Activated naive CD4-positive, alpha-beta T cell treated with anti-CD3 and anti-CD28 coated beads for 36 hours (primary cell): ENCODE data around the gene TIGD7. TPM values are rescaled to one million over a fixed set of nuclear protein-coding genes. Genes with fewer than 3 reads are reported as not detected.

Source experiments
- CTCF ChIA-PET: fragments of 350-600 bp; sonication (Branson Sonifier 250); formaldehyde crosslinking; loops from one replicate; lab custom pipeline; 2021; ENCODE audit warnings: antibody characterized with exemption; lab: Charles Lee
- DNase-seq: peaks from one replicate; pipeline ENCODE4 v3.0.0-alpha.2; 2020
- H3K27ac Mint-ChIP-seq: one replicate; pipeline ENCODE4 v1.8.0; 2021; ENCODE audit warnings: mild to moderate bottlenecking, mixed read lengths
- H3K27me3 Mint-ChIP-seq: one replicate; pipeline ENCODE4 v1.8.0; 2021; ENCODE audit warnings: low read depth, mixed read lengths
- H3K36me3 Mint-ChIP-seq: one replicate; pipeline ENCODE4 v1.8.0; 2021; ENCODE audit warnings: low read depth, mixed read lengths
- H3K4me1 Mint-ChIP-seq: one replicate; pipeline ENCODE4 v1.8.0; 2021; ENCODE audit warnings: low read depth, mixed read lengths
- H3K4me3 Mint-ChIP-seq: one replicate; pipeline ENCODE4 v1.8.0; 2021; ENCODE audit warnings: mild to moderate bottlenecking, moderate library complexity, mixed read lengths
- H3K9me3 Mint-ChIP-seq: one replicate; pipeline ENCODE4 v1.8.0; 2021; ENCODE audit warnings: mixed read lengths
- intact Hi-C: fragments of 100-400 bp; cut with micrococcal nuclease; formaldehyde crosslinking; loops from one replicate; pipeline ENCODE4 v1.15.1; 2023
- total RNA-seq, 2 experiments: library from RNA; stranded (reverse); gene quantifications; one replicate each; pipeline ENCODE4 v1.2.3, GENCODE V29; 2021

The TIGD7 gene
- total RNA-seq, 2 experiments from 2014 or later: 3.8 to 4.1 TPM

- no peaks in the 10 kb centered on the region for H3K9me3 Mint-ChIP-seq
- DNase-seq: no peak
- no peak overlapping the region for H3K4me3 Mint-ChIP-seq
- CTCF ChIA-PET: interaction anchor here (0.7 to 1.2 kb wide), 2 partner anchors 10 to 50 kb away, joined by 3 read pairs; no protein-coding TSS in a partner anchor
- no peaks in the 10 kb centered on the region for H3K36me3 Mint-ChIP-seq
- no peak overlapping the region for H3K27ac Mint-ChIP-seq
- intact Hi-C loops: no loop called here
- no peaks in the 10 kb centered on the region for H3K4me1 Mint-ChIP-seq
- no peaks in the 10 kb centered on the region for H3K27me3 Mint-ChIP-seq
Measured at GRCh38 chr16:3256866-3257465, 48.3 kb downstream of the TIGD7 start.

- H3K9me3 Mint-ChIP-seq: no peaks in the 10 kb centered on the region
- no peak for DNase-seq
- no peaks in the 10 kb centered on the region for H3K36me3 Mint-ChIP-seq
- H3K27ac Mint-ChIP-seq: no peak within 1 kb of the TSS
- H3K4me3 Mint-ChIP-seq: no peak within 1 kb of the TSS
- H3K4me1 Mint-ChIP-seq: no peaks in the 10 kb centered on the region
- no peaks in the 10 kb centered on the region for H3K27me3 Mint-ChIP-seq
- intact Hi-C loops: no loop called here
- CTCF ChIA-PET: no interaction called here
Measured at GRCh38 chr16:3256146-3256865, 48.9 kb downstream of the TIGD7 start, which contains the start of gene MEFV. Gene MEFV, minus strand, starts transcription at chr16:3256633. Its CDS starts 46 bp downstream, at chr16:3256587.

- CTCF ChIA-PET: no interaction called here
- intact Hi-C loops: no loop called here
- no peak for DNase-seq
- Mint-ChIP-seq H3K27me3 (no peaks in the 10 kb centered on the region), H3K27ac (no peak overlapping the region), H3K9me3 (no peaks in the 10 kb centered on the region), H3K4me3 (no peak overlapping the region), H3K4me1 (no peaks in the 10 kb centered on the region), H3K36me3 (no peaks in the 10 kb centered on the region)
Measured at GRCh38 chr16:3254309-3254708, 50.9 kb downstream of the TIGD7 start.

- H3K4me3 Mint-ChIP-seq: no peak overlapping the region
- no peaks in the 10 kb centered on the region for H3K36me3 Mint-ChIP-seq
- H3K4me1 Mint-ChIP-seq: no peaks in the 10 kb centered on the region
- intact Hi-C loops: no loop called here
- H3K27me3 Mint-ChIP-seq: no peaks in the 10 kb centered on the region
- no peak for DNase-seq
- no peaks in the 10 kb centered on the region for H3K9me3 Mint-ChIP-seq
- CTCF ChIA-PET: interaction anchor here (0.7 kb wide), 1 partner anchor 241 kb away, joined by 3 read pairs; no protein-coding TSS in a partner anchor
- no peak overlapping the region for H3K27ac Mint-ChIP-seq
Measured at GRCh38 chr16:3252967-3253366, 52.3 kb downstream of the TIGD7 start.

GRCh38 chr16:3249451-3249850 lies 55.8 kb downstream of the TIGD7 start:
- H3K4me3 Mint-ChIP-seq: no peak overlapping the region
- H3K36me3 Mint-ChIP-seq: no peaks in the 10 kb centered on the region
- no peaks in the 10 kb centered on the region for H3K27me3 Mint-ChIP-seq
- H3K27ac Mint-ChIP-seq: no peak overlapping the region
- no peak for DNase-seq
- no peaks in the 10 kb centered on the region for H3K9me3 Mint-ChIP-seq
- H3K4me1 Mint-ChIP-seq: no peaks in the 10 kb centered on the region
- CTCF ChIA-PET: no interaction called here
- intact Hi-C loops: no loop called here

GRCh38 chr16:3249020-3249419 lies 56.2 kb downstream of the TIGD7 start:
- DNase-seq: no peak
- Mint-ChIP-seq H3K9me3 (no peaks in the 10 kb centered on the region), H3K36me3 (no peaks in the 10 kb centered on the region), H3K4me3 (no peak overlapping the region), H3K27ac (no peak overlapping the region), H3K4me1 (no peaks in the 10 kb centered on the region), H3K27me3 (no peaks in the 10 kb centered on the region)
- CTCF ChIA-PET: no interaction called here
- intact Hi-C loops: no loop called here

Other genes starting within 250 kb of the TIGD7 start
- gene IL32, start 239.8 kb downstream of the TIGD7 start, total RNA-seq: 100 to 1,000 TPM; 964 to 991 TPM
- under 1 TPM in 1 of 2 experiments, not detected in 1; 0.26 TPM for gene ZSCAN10, start 206.1 kb downstream of the TIGD7 start, total RNA-seq
- under 1 TPM in 1 of 2 experiments, not detected in 1; 0.25 TPM for gene ZNF205, start 192.8 kb downstream of the TIGD7 start, total RNA-seq
- 1 to 10 TPM; 6.1 to 6.5 TPM for gene ZNF213, start 170.4 kb downstream of the TIGD7 start, total RNA-seq
- not detected for gene OR1F1, start 117.2 kb downstream of the TIGD7 start, total RNA-seq
- gene ZNF200, start 70.3 kb downstream of the TIGD7 start, total RNA-seq: 10 to 100 TPM in 1 of 2 experiments, 1 to 10 TPM in 1; 9.7 to 10.1 TPM
- under 1 TPM; 0.07 TPM for gene MEFV, start 48.8 kb downstream of the TIGD7 start, total RNA-seq
- 10 to 100 TPM in 1 of 2 experiments, 1 to 10 TPM in 1; 9.1 to 12.2 TPM for gene ZNF263, start 21.9 kb downstream of the TIGD7 start, total RNA-seq
- gene ZNF75A, start 67 bp upstream of the TIGD7 start, total RNA-seq: 10 to 100 TPM; 10.5 to 12.4 TPM
- gene OR2C1, start 50.5 kb upstream of the TIGD7 start, total RNA-seq: not detected
- gene ZSCAN32, start 95.6 kb upstream of the TIGD7 start, total RNA-seq: 1 to 10 TPM; 6.5 to 7.9 TPM
- gene ZNF174, start 95.8 kb upstream of the TIGD7 start, total RNA-seq: 1 to 10 TPM; 5.8 to 6.3 TPM
- 1 to 10 TPM; 1.1 TPM for gene ZNF597, start 138.1 kb upstream of the TIGD7 start, total RNA-seq
- gene NAA60, start 138.2 kb upstream of the TIGD7 start, total RNA-seq: 10 to 100 TPM; 20.0 to 27.1 TPM
- gene C16orf90, start 190.1 kb upstream of the TIGD7 start, total RNA-seq: not detected
- gene CLUAP1, start 195.6 kb upstream of the TIGD7 start, total RNA-seq: 10 to 100 TPM; 12.1 to 13.9 TPM